ENCODE data around the gene CRACDL.

GRCh38 chr2:98875081-98875728, 60.8 kb downstream of the CRACDL start:
- TF ChIP-seq CTCF (IDR thresholded peaks at IDR 0.05) (no peak), POLR2AphosphoS5 (IDR thresholded peaks at IDR 0.05; ENCODE audit: low read depth, low read length) (no peak), TAF1 (IDR thresholded peaks at IDR 0.05; ENCODE audit: borderline replicate concordance, low read depth, low read length) (no peak), MXI1 (IDR thresholded peaks at IDR 0.05; ENCODE audit: low read depth, low read length) (no peak), FOXM1 (IDR thresholded peaks at IDR 0.05; ENCODE audit: low read depth) (no peak), JUND (IDR thresholded peaks at IDR 0.05) (no peak), EZH2phosphoT487 (IDR thresholded peaks at IDR 0.05; ENCODE audit: borderline replicate concordance, low read depth) (no peak)

All from SK-N-SH (cell line).